Renal cortex interstitium (tissue), 11 donors: Measurements from ENCODE around the gene AKT1S1. TPM values are rescaled to one million over a fixed set of nuclear protein-coding genes. Genes with fewer than 3 reads are reported as not detected.
"Not testable (repeated sequence)": the region's sequence is repeated elsewhere in the genome, so short reads cannot be mapped to it uniquely, and the experiment has no call there.

Experiments
- DNase-seq, 11 donors: peaks; one replicate each; pipeline ENCODE4 v3.0.0-alpha.2; 2013; ENCODE audit warnings: low read depth in 9 of 11, low spot score in 4 of 11; ENCODE audit errors: extremely low read depth in 1 of 11
- polyA plus RNA-seq, 3 donors: library from polyadenylated mRNA; unstranded; fragments of 120-200 nt; gene quantifications; one replicate each; pipeline ENCODE4 v1.2.1, GENCODE V29; 2013; ENCODE audit not compliant: insufficient read length in 3 of 3

Gene AKT1S1
- polyA plus RNA-seq, 3 donors = 23.9 to 40.5 (median 38.1) TPM

- DNase-seq = no peak
Measured at GRCh38 chr19:49830766-49831165, 46.4 kb downstream of the AKT1S1 start.

- no peak for DNase-seq
Measured at GRCh38 chr19:49829721-49830120, 47.4 kb downstream of the AKT1S1 start.

- DNase-seq = no peak
Measured at GRCh38 chr19:49829200-49829599, 48.0 kb downstream of the AKT1S1 start.

- DNase-seq = no peak
Measured at GRCh38 chr19:49827034-49827433, 50.1 kb downstream of the AKT1S1 start.

GRCh38 chr19:49824662-49825061 lies 52.5 kb downstream of the AKT1S1 start:
- no peak for DNase-seq

- no peak for DNase-seq
Measured at GRCh38 chr19:49823472-49823871, 53.7 kb downstream of the AKT1S1 start.

- no peak for DNase-seq
Measured at GRCh38 chr19:49820125-49820524, 57.0 kb downstream of the AKT1S1 start.

- not testable (repeated sequence) for DNase-seq
Measured at GRCh38 chr19:49819452-49820115, 57.6 kb downstream of the AKT1S1 start.

Other genes starting within 250 kb of the AKT1S1 start
- 10 to 100 TPM; 20.6 to 28.9 (median 24.9) TPM for gene RRAS, start 237.2 kb downstream of the AKT1S1 start, polyA plus RNA-seq
- gene SCAF1, start 235.1 kb downstream of the AKT1S1 start, polyA plus RNA-seq = 10 to 100 TPM; 28.4 to 44.1 (median 43.4) TPM
- gene IRF3, start 211.5 kb downstream of the AKT1S1 start, polyA plus RNA-seq = 10 to 100 TPM; 36.8 to 92.3 (median 57.7) TPM
- 10 to 100 TPM; 21.0 to 31.6 (median 28.0) TPM for gene BCL2L12, start 211.4 kb downstream of the AKT1S1 start, polyA plus RNA-seq
- gene PRMT1, start 200.1 kb downstream of the AKT1S1 start, polyA plus RNA-seq = 100 to 1,000 TPM; 198 to 261 (median 228) TPM
- 1 to 10 TPM; 1.1 to 1.6 (median 1.5) TPM for gene ADM5, start 187.8 kb downstream of the AKT1S1 start, polyA plus RNA-seq
- 10 to 100 TPM in 2 of 3 donors, 1 to 10 TPM in 1; 8.0 to 12.8 (median 11.1) TPM for gene CPT1C, start 186.2 kb downstream of the AKT1S1 start, polyA plus RNA-seq
- under 1 TPM in 2 of 3 donors, not detected in 1; 0.10 to 0.18 TPM for gene TSKS, start 114.0 kb downstream of the AKT1S1 start, polyA plus RNA-seq
- gene AP2A1, start 110.4 kb downstream of the AKT1S1 start, polyA plus RNA-seq = 10 to 100 TPM; 44.5 to 69.2 (median 66.9) TPM
- gene FUZ, start 64.1 kb downstream of the AKT1S1 start, polyA plus RNA-seq = 10 to 100 TPM; 35.6 to 42.1 (median 38.4) TPM
- 10 to 100 TPM; 61.4 to 74.1 (median 69.6) TPM for gene MED25, start 59.1 kb downstream of the AKT1S1 start, polyA plus RNA-seq
- gene PTOV1, start 26.2 kb downstream of the AKT1S1 start, polyA plus RNA-seq = 100 to 1,000 TPM; 278 to 373 (median 349) TPM
- gene PNKP, start 9.8 kb downstream of the AKT1S1 start, polyA plus RNA-seq = 10 to 100 TPM; 41.8 to 93.0 (median 60.3) TPM
- 10 to 100 TPM; 38.3 to 61.4 (median 43.0) TPM for gene TBC1D17, start 347 bp upstream of the AKT1S1 start, polyA plus RNA-seq
- 1 to 10 TPM; 3.2 to 7.2 (median 3.9) TPM for gene IL4I1, start 19.5 kb upstream of the AKT1S1 start, polyA plus RNA-seq
- 10 to 100 TPM; 20.6 to 28.6 (median 26.0) TPM for gene ATF5, start 51.9 kb upstream of the AKT1S1 start, polyA plus RNA-seq
- 10 to 100 TPM; 55.1 to 70.3 (median 67.1) TPM for gene NUP62, start 52.1 kb upstream of the AKT1S1 start, polyA plus RNA-seq
- 1 to 10 TPM; 4.9 to 6.6 (median 5.0) TPM for gene SIGLEC11, start 83.8 kb upstream of the AKT1S1 start, polyA plus RNA-seq
- 10 to 100 TPM; 48.2 to 54.1 (median 49.6) TPM for gene VRK3, start 148.0 kb upstream of the AKT1S1 start, polyA plus RNA-seq
- gene ZNF473, start 148.7 kb upstream of the AKT1S1 start, polyA plus RNA-seq = 10 to 100 TPM; 16.5 to 19.0 (median 16.5) TPM